Measurements from ENCODE around the gene ANO2. TPM values are rescaled to one million over a fixed set of nuclear protein-coding genes. Genes with fewer than 3 reads are reported as not detected.
"Not testable (repeated sequence)": the region's sequence is repeated elsewhere in the genome, so short reads cannot be mapped to it uniquely, and the experiment has no call there.

Gene ANO2
- total and polyA plus RNA-seq, 8 donors = 0.44 to 16.9 (median 3.8) TPM; not detected in 1

DNA sequence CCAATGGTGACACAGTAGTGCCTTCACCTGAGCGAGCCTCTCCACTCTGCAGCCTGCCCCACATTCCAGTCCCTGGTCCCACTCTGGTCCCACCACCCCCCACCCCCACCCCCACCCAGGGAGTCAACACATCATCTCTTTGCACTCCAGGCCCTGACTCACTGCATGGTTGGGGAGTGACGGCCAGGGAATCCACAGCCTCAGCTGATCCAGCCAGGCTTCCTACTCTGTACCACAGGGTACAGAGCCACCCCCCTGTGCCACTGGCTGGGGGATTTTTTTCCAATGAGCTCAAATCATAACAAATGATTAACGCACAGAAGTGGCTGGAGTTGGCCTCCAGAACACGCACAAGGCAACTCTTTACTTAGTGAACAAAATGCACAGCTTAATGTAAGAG lies 279.4 kb downstream of the ANO2 start:
- H3K9me3 ChIP-seq = no peaks in the 10 kb centered on the region
- no peaks in the 10 kb centered on the region for H3K36me3 ChIP-seq
- no peaks in the 10 kb centered on the region for H3K4me1 ChIP-seq
- H3K27ac ChIP-seq = no peak overlapping the region
- DNase-seq = no peak
- no peaks in the 10 kb centered on the region for H3K27me3 ChIP-seq
- 82 to 90% (median 83%) methylated on average over 3 to 4 of the region's 4 CpGs for WGBS, 5 donors
- TF ChIP-seq EP300 (IDR thresholded peaks at IDR 0.05) = no peak
- TF ChIP-seq, protein P1, sequence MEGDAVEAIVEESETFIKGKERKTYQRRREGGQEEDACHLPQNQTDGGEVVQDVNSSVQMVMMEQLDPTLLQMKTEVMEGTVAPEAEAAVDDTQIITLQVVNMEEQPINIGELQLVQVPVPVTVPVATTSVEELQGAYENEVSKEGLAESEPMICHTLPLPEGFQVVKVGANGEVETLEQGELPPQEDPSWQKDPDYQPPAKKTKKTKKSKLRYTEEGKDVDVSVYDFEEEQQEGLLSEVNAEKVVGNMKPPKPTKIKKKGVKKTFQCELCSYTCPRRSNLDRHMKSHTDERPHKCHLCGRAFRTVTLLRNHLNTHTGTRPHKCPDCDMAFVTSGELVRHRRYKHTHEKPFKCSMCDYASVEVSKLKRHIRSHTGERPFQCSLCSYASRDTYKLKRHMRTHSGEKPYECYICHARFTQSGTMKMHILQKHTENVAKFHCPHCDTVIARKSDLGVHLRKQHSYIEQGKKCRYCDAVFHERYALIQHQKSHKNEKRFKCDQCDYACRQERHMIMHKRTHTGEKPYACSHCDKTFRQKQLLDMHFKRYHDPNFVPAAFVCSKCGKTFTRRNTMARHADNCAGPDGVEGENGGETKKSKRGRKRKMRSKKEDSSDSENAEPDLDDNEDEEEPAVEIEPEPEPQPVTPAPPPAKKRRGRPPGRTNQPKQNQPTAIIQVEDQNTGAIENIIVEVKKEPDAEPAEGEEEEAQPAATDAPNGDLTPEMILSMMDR (IDR thresholded peaks at IDR 0.05) = no peak
- TF ChIP-seq POLR2A (IDR thresholded peaks at IDR 0.05) = no peak
- no peak for TF ChIP-seq POLR2AphosphoS5 (IDR thresholded peaks at IDR 0.05)
- intact Hi-C loops (cut with DNase I; ENCODE audit: low total_unique reads) = no loop called here
- H3K4me3 ChIP-seq = no peak overlapping the region

DNA sequence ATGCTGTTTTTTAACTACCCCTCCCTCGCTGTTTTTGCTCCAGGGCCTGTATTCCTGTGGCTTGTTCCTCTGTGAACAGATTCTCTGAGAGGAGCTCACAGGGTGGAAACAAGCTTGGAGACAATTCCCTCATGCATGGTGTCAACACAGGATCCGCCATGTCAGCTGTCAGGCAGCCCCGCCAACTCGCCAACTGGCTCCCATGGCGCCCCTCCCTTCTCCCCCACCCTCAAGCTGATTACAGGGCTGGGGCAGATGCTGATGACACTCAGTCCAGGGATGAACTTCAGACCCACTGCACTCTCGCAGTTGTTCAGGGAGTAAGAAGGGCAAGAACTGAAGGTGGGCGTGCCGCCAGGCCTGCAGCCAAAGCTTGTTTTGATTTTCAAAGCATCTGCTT lies 283.2 kb downstream of the ANO2 start:
- Histone ChIP-seq H3K27ac (no peak overlapping the region), H3K4me3 (no peak overlapping the region), H3K4me1 (no peaks in the 10 kb centered on the region), H3K36me3 (no peaks in the 10 kb centered on the region), H3K9me3 (no peaks in the 10 kb centered on the region), H3K27me3 (no peaks in the 10 kb centered on the region)
- TF ChIP-seq EP300 (IDR thresholded peaks at IDR 0.05) (no peak), POLR2A (IDR thresholded peaks at IDR 0.05) (no peak), POLR2AphosphoS5 (IDR thresholded peaks at IDR 0.05) (no peak)
- TF ChIP-seq, protein P1 (IDR thresholded peaks at IDR 0.05) = no peak
- 91 to 94% (median 93%) methylated on average over 8 of the region's 8 CpGs for WGBS, 5 donors
- DNase-seq = no peak
- intact Hi-C loops (cut with DNase I; ENCODE audit: low total_unique reads) = no loop called here

DNA sequence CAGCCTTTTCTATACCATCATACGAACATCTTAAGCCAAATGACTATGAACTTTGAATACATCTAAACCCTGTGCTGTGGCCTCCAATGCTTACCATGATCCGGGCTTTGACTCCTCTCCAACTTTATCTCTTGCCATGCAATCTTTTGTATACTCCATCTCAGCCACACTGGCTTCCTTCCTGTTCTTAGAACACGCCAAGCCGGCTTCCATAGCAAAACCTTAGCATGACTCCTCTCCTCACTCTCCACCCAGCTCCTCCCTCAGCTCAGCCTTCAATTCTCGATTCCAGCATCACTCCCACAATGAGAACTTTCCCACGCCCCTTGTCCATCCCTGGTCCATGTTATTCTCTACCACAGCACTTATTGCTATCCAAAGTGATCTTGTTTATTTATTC lies 284.8 kb downstream of the ANO2 start:
- TF ChIP-seq EP300 (IDR thresholded peaks at IDR 0.05) = no peak
- no peak for TF ChIP-seq POLR2AphosphoS5 (IDR thresholded peaks at IDR 0.05)
- H3K27ac ChIP-seq = no peak overlapping the region
- no peaks in the 10 kb centered on the region for H3K36me3 ChIP-seq
- no peaks in the 10 kb centered on the region for H3K9me3 ChIP-seq
- 57 to 78% (median 69%) methylated on average over 6 of the region's 6 CpGs for WGBS, 5 donors
- no peak overlapping the region for H3K4me3 ChIP-seq
- DNase-seq = no peak
- intact Hi-C loops (cut with DNase I; ENCODE audit: low total_unique reads) = no loop called here
- H3K4me1 ChIP-seq = no peaks in the 10 kb centered on the region
- no peaks in the 10 kb centered on the region for H3K27me3 ChIP-seq

DNA sequence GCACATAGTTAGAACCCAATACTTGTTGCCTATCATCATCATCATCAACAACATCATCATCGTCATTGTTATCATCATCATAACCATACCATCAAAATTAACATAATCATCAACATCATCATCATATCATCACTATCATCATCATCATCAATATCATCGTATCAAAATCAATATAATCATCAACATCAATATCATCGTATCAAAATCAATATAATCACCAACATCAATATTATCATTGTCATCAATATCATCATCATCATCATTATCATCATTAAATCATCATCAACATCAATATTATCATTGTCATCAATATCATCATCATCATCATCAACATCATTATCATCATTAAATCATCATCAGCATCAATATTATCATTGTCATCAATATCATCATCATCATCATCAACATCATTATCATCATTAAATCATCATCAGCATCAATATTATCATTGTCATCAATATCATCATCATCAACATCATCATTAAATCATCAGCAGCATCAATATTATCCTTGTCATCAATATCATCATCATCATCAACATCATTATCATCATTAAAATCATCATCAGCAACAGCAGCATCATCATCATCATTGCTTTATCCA lies 286.6 kb downstream of the ANO2 start:
- H3K9me3 ChIP-seq; H3K4me3 ChIP-seq; H3K36me3 ChIP-seq; H3K27ac ChIP-seq; H3K27me3 ChIP-seq; intact Hi-C loops (cut with DNase I; ENCODE audit: low total_unique reads); H3K4me1 ChIP-seq; DNase-seq: not testable (repeated sequence)
- WGBS, 5 donors = 93 to 96% (median 96%) methylated on average over 3 of the region's 3 CpGs

DNA sequence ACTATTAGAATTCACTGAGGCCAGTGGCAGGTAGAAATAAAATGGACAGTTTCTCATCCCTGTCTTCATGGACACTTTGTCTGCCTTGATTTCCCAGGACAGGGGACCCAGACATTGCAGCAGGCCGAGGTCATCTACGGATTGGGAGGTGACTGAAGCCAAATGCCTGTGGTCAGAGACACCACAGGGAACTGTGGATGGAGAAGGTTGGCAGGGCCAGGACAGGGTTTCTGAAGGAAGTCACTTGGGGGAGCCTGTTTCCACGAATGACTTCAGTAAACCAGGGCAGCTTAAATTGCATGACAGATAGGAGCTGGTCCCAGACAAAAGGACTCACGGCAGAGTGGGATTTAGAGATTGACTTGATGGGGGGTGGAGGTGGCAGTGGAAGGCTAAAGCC lies 288.2 kb downstream of the ANO2 start:
- no peak overlapping the region for H3K27ac ChIP-seq
- no peaks in the 10 kb centered on the region for H3K27me3 ChIP-seq
- no peaks in the 10 kb centered on the region for H3K9me3 ChIP-seq
- no peak overlapping the region for H3K4me3 ChIP-seq
- H3K36me3 ChIP-seq = no peaks in the 10 kb centered on the region
- no peaks in the 10 kb centered on the region for H3K4me1 ChIP-seq
- DNase-seq = no peak
- TF ChIP-seq POLR2A (IDR thresholded peaks at IDR 0.05) (no peak), EP300 (IDR thresholded peaks at IDR 0.05) (no peak), POLR2AphosphoS5 (IDR thresholded peaks at IDR 0.05) (no peak)
- TF ChIP-seq, protein P1 (IDR thresholded peaks at IDR 0.05) = no peak
- intact Hi-C loops (cut with DNase I; ENCODE audit: low total_unique reads) = no loop called here
- 66 to 84% (median 74%) methylated on average over 4 of the region's 4 CpGs for WGBS, 5 donors

All from stomach (tissue), 9 donors.